Liver (tissue), 9 donors: Measurements from ENCODE around the gene GIMAP2. TPM values are rescaled to one million over a fixed set of nuclear protein-coding genes. Genes with fewer than 3 reads are reported as not detected.

Experiments
- DNase-seq: peaks from one replicate; pipeline ENCODE4 v3.0.0-alpha.2; 2017; ENCODE audit warnings: low spot score
- H3K27ac ChIP-seq, 2 donors: one replicate each; pipeline ENCODE4 v1.7.0; 2013; ENCODE audit warnings: inconsistent platforms in 2 of 2, low read length in 2 of 2, control low read depth in 1 of 2, low read depth in 1 of 2, mild to moderate bottlenecking in 1 of 2
- H3K27me3 ChIP-seq, 4 donors: one replicate each; pipeline versions ENCODE4 v1.6.1 to v1.7.0; 2013; ENCODE audit warnings: low read length in 3 of 4, inconsistent platforms in 1 of 4, mild to moderate bottlenecking in 1 of 4, moderate library complexity in 1 of 4; ENCODE audit not compliant: control insufficient read depth in 4 of 4, insufficient read depth in 4 of 4
- H3K36me3 ChIP-seq, 4 donors: one replicate each; pipeline versions ENCODE4 v1.6.1 to v1.7.0; 2013; ENCODE audit warnings: low read length in 3 of 4, mild to moderate bottlenecking in 3 of 4, low read depth in 1 of 4, moderate library complexity in 1 of 4; ENCODE audit not compliant: control insufficient read depth in 4 of 4, insufficient read depth in 3 of 4
- H3K4me1 ChIP-seq, 4 donors: one replicate each; pipeline versions ENCODE4 v1.6.1 to v1.7.0; 2013; ENCODE audit warnings: low read length in 3 of 4, mild to moderate bottlenecking in 3 of 4, moderate library complexity in 1 of 4; ENCODE audit not compliant: control insufficient read depth in 4 of 4, insufficient read depth in 4 of 4
- H3K4me3 ChIP-seq, 3 donors: one replicate each; pipeline versions ENCODE4 v1.6.1 to v1.7.0; 2013; ENCODE audit warnings: low read length in 3 of 3, control low read depth in 1 of 3, low read depth in 1 of 3, mild to moderate bottlenecking in 1 of 3
- H3K9ac ChIP-seq, 2 donors: one replicate each; pipeline ENCODE4 v1.7.0; 2013; ENCODE audit warnings: low read length in 2 of 2, mild to moderate bottlenecking in 2 of 2, moderate library complexity in 2 of 2, control low read depth in 1 of 2, low read depth in 1 of 2
- H3K9me3 ChIP-seq, 4 donors: one replicate each; pipeline versions ENCODE4 v1.6.1 to v1.7.0; 2013; ENCODE audit warnings: low read length in 3 of 4; ENCODE audit not compliant: control insufficient read depth in 4 of 4
- EGR1 ChIP-seq, 2 donors: IDR thresholded peaks; 2 replicates each; pipeline ENCODE4 v1.6.1; 2016 to 2018; ENCODE audit warnings: antibody characterized with exemption in 2 of 2, low read depth in 2 of 2
- FOXA1 ChIP-seq: IDR thresholded peaks from 2 replicates; pipeline ENCODE4 v1.6.1; 2016; ENCODE audit warnings: antibody characterized with exemption
- FOXA2 ChIP-seq: IDR thresholded peaks from 2 replicates; pipeline ENCODE4 v1.6.1; 2016; ENCODE audit warnings: antibody characterized with exemption
- HNF4A ChIP-seq, 2 donors: conservative IDR thresholded peaks; 2 replicates each; pipeline ENCODE4 v1.6.1; 2016; ENCODE audit warnings: antibody characterized with exemption in 2 of 2, mild to moderate bottlenecking in 2 of 2
- HNF4G ChIP-seq: IDR thresholded peaks from 2 replicates; pipeline ENCODE4 v1.6.1; 2016; ENCODE audit warnings: antibody characterized with exemption
- NR2F2 ChIP-seq: IDR thresholded peaks from 2 replicates; pipeline ENCODE4 v1.6.1; 2016; ENCODE audit warnings: antibody characterized with exemption
- RAD21 ChIP-seq, 2 donors: IDR thresholded peaks; 2 replicates each; pipeline ENCODE4 v1.6.1; 2016; ENCODE audit warnings: antibody characterized with exemption in 2 of 2, mild to moderate bottlenecking in 2 of 2
- RXRA ChIP-seq, 2 donors: IDR thresholded peaks; 2 replicates each; pipeline ENCODE4 v1.6.1; 2017 to 2018; ENCODE audit warnings: antibody characterized with exemption in 2 of 2, mild to moderate bottlenecking in 1 of 2
- SP1 ChIP-seq: IDR thresholded peaks from 2 replicates; pipeline ENCODE4 v1.6.1; 2018; ENCODE audit warnings: antibody characterized with exemption, mild to moderate bottlenecking
- TAF1 ChIP-seq: conservative IDR thresholded peaks from 2 replicates; pipeline ENCODE4 v1.6.1; 2016; ENCODE audit warnings: antibody characterized with exemption, mild to moderate bottlenecking
- YY1 ChIP-seq: IDR thresholded peaks from 2 replicates; pipeline ENCODE4 v1.6.1; 2016; ENCODE audit warnings: antibody characterized with exemption, mild to moderate bottlenecking
- WGBS: extraction: QIAGEN DNeasy Blood & Tissue Kit; methylation state at CpG from one replicate; pipeline ENCODE4 v1.1.7; 2013; 5-methylcytosine and 5-hydroxymethylcytosine counted together
- polyA plus RNA-seq, 2 donors: library from polyadenylated mRNA; stranded (reverse) in 1 of 2; unstranded in 1 of 2; fragments of 200-250 nt in 1 of 2; fragments of >200 nt in 1 of 2; fragmentation: Nextera tagmentation in 1 of 2; extraction: Ambion mirVana in 1 of 2; gene quantifications; one replicate each; pipeline versions ENCODE4 v1.2.1 to v1.2.3, GENCODE V29; 2013 to 2015
- total RNA-seq, 2 donors: library from RNA; depleted of rRNA; stranded (reverse); fragments of >200 nt; gene quantifications; one replicate each; pipeline ENCODE4 v1.2.3, GENCODE V29; 2014
- TF ChIP-seq, protein P1 (sequence below): IDR thresholded peaks from 2 replicates; pipeline ENCODE4 v1.6.1; 2016; ENCODE audit warnings: antibody characterized with exemption
- TF ChIP-seq, protein P2 (sequence below): IDR thresholded peaks from 2 replicates; pipeline ENCODE4 v1.6.1; 2016; ENCODE audit warnings: antibody characterized with exemption
- TF ChIP-seq, protein P3 (sequence below): fragments of 150-350 bp; IDR thresholded peaks from 2 replicates; pipeline ENCODE4 v1.5.1; 2017; ENCODE audit warnings: improper control_type of control experiment, low read depth, low read length; ENCODE audit not compliant: missing input control
- TF ChIP-seq, protein P4 (sequence below): IDR thresholded peaks from 2 replicates; pipeline ENCODE4 v1.6.1; 2016; ENCODE audit warnings: antibody characterized with exemption, mild to moderate bottlenecking
- TF ChIP-seq, protein P5 (sequence below): IDR thresholded peaks from 2 replicates; pipeline ENCODE4 v1.6.1; 2016; ENCODE audit warnings: antibody characterized with exemption
- donor health status: healthy.
- donor health status: healthy.
- donor health status: healthy.
- donor health status: healthy.
- donor health status: healthy.

The GIMAP2 gene
- total and polyA plus RNA-seq, 4 donors, result 4.9 to 9.2 (median 6.0) TPM

DNA sequence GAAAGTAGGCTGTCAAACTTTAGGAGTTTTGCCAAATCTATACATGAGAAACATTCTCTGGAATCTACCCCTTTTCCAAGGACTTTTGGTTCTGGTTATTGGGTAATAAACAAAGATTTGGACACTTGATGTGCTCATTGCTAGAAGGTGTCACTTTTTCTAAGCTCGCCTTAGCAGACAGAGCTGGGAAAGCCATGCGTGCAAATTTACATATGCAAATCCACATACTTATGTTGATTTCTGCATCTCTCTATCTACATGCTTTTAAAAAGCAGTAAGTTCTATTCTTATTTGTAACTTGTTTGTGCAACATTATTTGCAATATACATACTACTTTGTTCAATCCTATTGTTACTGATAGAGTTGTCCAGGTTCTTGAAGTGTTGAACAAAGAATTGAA, 30.8 kb upstream of the GIMAP2 start:
- H3K4me3 ChIP-seq, result no peak overlapping the region
- H3K27me3 ChIP-seq, result no peaks in the 10 kb centered on the region
- no peaks in the 10 kb centered on the region for H3K4me1 ChIP-seq
- TF ChIP-seq RXRA (IDR thresholded peaks at IDR 0.05), result no peak
- no peak for TF ChIP-seq HNF4G
- no peaks in the 10 kb centered on the region for H3K36me3 ChIP-seq
- H3K9ac ChIP-seq, result no peak overlapping the region
- peaks cover 3 to 15% (median 7%) of the 10 kb centered on the region in 4 donors for H3K9me3 ChIP-seq
- no peak overlapping the region for H3K27ac ChIP-seq
- WGBS, result 77% methylated on average over 2 of the region's 2 CpGs
- DNase-seq, result no peak

DNA sequence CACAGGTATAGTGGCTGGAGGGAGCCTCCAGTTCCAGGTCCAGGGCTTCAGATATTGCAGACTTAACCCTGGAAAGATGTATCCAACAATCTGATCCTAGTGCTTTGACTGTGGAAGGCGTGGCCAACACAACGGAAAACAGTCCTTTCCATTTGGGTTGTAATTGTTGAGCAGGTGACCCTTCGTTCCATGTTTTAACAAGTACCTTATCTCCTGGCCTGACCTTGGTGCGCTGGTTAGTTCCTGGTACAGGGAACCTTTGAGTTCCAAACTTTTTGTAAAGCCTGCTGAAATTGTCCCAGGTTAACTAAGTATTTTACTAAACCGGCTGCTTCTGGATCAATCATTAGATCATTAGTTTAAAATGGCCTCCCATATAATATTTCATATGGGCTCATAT, 29.5 kb upstream of the GIMAP2 start:
- DNase-seq, result no peak
- no peaks in the 10 kb centered on the region for H3K36me3 ChIP-seq
- H3K4me1 ChIP-seq, result no peaks in the 10 kb centered on the region
- no peak for TF ChIP-seq NR2F2
- H3K4me3 ChIP-seq, result no peak overlapping the region
- peaks cover 3 to 15% (median 7%) of the 10 kb centered on the region in 4 donors for H3K9me3 ChIP-seq
- no peaks in the 10 kb centered on the region for H3K27me3 ChIP-seq
- H3K27ac ChIP-seq, result no peak overlapping the region
- 81% methylated on average over 5 of the region's 5 CpGs for WGBS
- no peak overlapping the region for H3K9ac ChIP-seq

DNA sequence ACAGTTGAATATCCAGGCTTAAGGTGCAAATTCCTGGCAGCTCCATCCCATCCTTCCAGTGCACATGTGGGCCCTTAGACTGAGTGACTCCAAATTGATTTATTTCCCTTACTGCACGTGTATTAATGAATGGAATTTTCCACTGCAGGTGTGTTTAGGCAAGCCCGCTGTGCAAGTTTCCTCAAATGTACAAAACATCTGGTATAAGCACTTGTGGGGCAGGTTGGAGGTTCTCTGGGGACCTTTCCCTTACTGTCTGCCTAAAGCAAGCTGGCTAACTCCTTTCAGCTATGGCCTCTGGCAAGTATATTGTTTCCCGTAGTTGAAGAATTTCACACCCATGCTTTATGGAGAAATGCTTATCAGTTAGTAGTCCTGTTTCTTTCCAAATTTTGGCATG, 28.0 kb upstream of the GIMAP2 start:
- WGBS, result 85% methylated on average over 3 of the region's 3 CpGs
- H3K4me3 ChIP-seq, result no peak overlapping the region
- no peaks in the 10 kb centered on the region for H3K27me3 ChIP-seq
- H3K4me1 ChIP-seq, result no peaks in the 10 kb centered on the region
- no peak overlapping the region for H3K27ac ChIP-seq
- H3K9me3 ChIP-seq, result peaks cover 3 to 15% (median 7%) of the 10 kb centered on the region in 4 donors
- no peak for DNase-seq
- TF ChIP-seq, protein P1, sequence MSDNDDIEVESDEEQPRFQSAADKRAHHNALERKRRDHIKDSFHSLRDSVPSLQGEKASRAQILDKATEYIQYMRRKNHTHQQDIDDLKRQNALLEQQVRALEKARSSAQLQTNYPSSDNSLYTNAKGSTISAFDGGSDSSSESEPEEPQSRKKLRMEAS, result no peak
- TF ChIP-seq YY1 (no peak), HNF4A (conservative IDR thresholded peaks at IDR 0.05) (no peak), HNF4G (no peak), RAD21 (IDR thresholded peaks at IDR 0.05) (no peak), TAF1 (no peak), FOXA1 (no peak), RXRA (IDR thresholded peaks at IDR 0.05) (no peak), FOXA2 (no peak), SP1 (no peak), EGR1 (IDR thresholded peaks at IDR 0.05; ENCODE audit: low read depth in 2 of 2) (no peak), NR2F2 (no peak)
- TF ChIP-seq, protein P2, sequence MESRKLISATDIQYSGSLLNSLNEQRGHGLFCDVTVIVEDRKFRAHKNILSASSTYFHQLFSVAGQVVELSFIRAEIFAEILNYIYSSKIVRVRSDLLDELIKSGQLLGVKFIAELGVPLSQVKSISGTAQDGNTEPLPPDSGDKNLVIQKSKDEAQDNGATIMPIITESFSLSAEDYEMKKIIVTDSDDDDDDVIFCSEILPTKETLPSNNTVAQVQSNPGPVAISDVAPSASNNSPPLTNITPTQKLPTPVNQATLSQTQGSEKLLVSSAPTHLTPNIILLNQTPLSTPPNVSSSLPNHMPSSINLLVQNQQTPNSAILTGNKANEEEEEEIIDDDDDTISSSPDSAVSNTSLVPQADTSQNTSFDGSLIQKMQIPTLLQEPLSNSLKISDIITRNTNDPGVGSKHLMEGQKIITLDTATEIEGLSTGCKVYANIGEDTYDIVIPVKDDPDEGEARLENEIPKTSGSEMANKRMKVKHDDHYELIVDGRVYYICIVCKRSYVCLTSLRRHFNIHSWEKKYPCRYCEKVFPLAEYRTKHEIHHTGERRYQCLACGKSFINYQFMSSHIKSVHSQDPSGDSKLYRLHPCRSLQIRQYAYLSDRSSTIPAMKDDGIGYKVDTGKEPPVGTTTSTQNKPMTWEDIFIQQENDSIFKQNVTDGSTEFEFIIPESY, result no peak
- TF ChIP-seq, protein P3, sequence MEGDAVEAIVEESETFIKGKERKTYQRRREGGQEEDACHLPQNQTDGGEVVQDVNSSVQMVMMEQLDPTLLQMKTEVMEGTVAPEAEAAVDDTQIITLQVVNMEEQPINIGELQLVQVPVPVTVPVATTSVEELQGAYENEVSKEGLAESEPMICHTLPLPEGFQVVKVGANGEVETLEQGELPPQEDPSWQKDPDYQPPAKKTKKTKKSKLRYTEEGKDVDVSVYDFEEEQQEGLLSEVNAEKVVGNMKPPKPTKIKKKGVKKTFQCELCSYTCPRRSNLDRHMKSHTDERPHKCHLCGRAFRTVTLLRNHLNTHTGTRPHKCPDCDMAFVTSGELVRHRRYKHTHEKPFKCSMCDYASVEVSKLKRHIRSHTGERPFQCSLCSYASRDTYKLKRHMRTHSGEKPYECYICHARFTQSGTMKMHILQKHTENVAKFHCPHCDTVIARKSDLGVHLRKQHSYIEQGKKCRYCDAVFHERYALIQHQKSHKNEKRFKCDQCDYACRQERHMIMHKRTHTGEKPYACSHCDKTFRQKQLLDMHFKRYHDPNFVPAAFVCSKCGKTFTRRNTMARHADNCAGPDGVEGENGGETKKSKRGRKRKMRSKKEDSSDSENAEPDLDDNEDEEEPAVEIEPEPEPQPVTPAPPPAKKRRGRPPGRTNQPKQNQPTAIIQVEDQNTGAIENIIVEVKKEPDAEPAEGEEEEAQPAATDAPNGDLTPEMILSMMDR, result no peak
- TF ChIP-seq, protein P4, sequence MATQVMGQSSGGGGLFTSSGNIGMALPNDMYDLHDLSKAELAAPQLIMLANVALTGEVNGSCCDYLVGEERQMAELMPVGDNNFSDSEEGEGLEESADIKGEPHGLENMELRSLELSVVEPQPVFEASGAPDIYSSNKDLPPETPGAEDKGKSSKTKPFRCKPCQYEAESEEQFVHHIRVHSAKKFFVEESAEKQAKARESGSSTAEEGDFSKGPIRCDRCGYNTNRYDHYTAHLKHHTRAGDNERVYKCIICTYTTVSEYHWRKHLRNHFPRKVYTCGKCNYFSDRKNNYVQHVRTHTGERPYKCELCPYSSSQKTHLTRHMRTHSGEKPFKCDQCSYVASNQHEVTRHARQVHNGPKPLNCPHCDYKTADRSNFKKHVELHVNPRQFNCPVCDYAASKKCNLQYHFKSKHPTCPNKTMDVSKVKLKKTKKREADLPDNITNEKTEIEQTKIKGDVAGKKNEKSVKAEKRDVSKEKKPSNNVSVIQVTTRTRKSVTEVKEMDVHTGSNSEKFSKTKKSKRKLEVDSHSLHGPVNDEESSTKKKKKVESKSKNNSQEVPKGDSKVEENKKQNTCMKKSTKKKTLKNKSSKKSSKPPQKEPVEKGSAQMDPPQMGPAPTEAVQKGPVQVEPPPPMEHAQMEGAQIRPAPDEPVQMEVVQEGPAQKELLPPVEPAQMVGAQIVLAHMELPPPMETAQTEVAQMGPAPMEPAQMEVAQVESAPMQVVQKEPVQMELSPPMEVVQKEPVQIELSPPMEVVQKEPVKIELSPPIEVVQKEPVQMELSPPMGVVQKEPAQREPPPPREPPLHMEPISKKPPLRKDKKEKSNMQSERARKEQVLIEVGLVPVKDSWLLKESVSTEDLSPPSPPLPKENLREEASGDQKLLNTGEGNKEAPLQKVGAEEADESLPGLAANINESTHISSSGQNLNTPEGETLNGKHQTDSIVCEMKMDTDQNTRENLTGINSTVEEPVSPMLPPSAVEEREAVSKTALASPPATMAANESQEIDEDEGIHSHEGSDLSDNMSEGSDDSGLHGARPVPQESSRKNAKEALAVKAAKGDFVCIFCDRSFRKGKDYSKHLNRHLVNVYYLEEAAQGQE, result no peak
- TF ChIP-seq, protein P5, sequence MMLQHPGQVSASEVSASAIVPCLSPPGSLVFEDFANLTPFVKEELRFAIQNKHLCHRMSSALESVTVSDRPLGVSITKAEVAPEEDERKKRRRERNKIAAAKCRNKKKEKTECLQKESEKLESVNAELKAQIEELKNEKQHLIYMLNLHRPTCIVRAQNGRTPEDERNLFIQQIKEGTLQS, result no peak
- H3K36me3 ChIP-seq, result no peaks in the 10 kb centered on the region
- H3K9ac ChIP-seq, result no peak overlapping the region
